ENCODE data around the gene FGF14.

Gene FGF14

GRCh38 chr13:101728021-101728420 lies 673.8 kb downstream of the FGF14 start:
- DNase-seq (ENCODE audit: low read depth): no peak

- no peak for DNase-seq (ENCODE audit: low read depth)
These were observed 674.7 kb downstream of the FGF14 start for GRCh38 chr13:101727118-101727517.

- no peak for DNase-seq (ENCODE audit: low read depth)
These were observed 675.2 kb downstream of the FGF14 start for GRCh38 chr13:101726681-101727080.

- no peak for DNase-seq (ENCODE audit: low read depth)
These were observed 683.4 kb downstream of the FGF14 start for GRCh38 chr13:101718496-101718895.

GRCh38 chr13:101717353-101717752 lies 684.5 kb downstream of the FGF14 start:
- DNase-seq (ENCODE audit: low read depth): no peak

- DNase-seq (ENCODE audit: low read depth): no peak
These were observed 687.7 kb downstream of the FGF14 start for GRCh38 chr13:101714195-101714594.

- DNase-seq (ENCODE audit: low read depth): no peak
These were observed 689.9 kb downstream of the FGF14 start for GRCh38 chr13:101712026-101712348.

GRCh38 chr13:101711307-101712025 lies 690.4 kb downstream of the FGF14 start:
- no peak for DNase-seq (ENCODE audit: low read depth)

GRCh38 chr13:101709952-101710351 lies 691.9 kb downstream of the FGF14 start:
- DNase-seq (ENCODE audit: low read depth): no peak

- no peak for DNase-seq (ENCODE audit: low read depth)
These were observed 693.7 kb downstream of the FGF14 start for GRCh38 chr13:101708115-101708514.

GRCh38 chr13:101707659-101708058 lies 694.2 kb downstream of the FGF14 start:
- DNase-seq (ENCODE audit: low read depth): no peak

- DNase-seq (ENCODE audit: low read depth): no peak
These were observed 695.2 kb downstream of the FGF14 start for GRCh38 chr13:101706651-101707050.

- no peak for DNase-seq (ENCODE audit: low read depth)
These were observed 698.0 kb downstream of the FGF14 start for GRCh38 chr13:101703838-101704237.

GRCh38 chr13:101703081-101703480 lies 698.8 kb downstream of the FGF14 start:
- no peak for DNase-seq (ENCODE audit: low read depth)

GRCh38 chr13:101700598-101700997 lies 701.2 kb downstream of the FGF14 start:
- DNase-seq (ENCODE audit: low read depth): no peak

- no peak for DNase-seq (ENCODE audit: low read depth)
These were observed 703.4 kb downstream of the FGF14 start for GRCh38 chr13:101698400-101698799.

GRCh38 chr13:101697745-101698144 lies 704.1 kb downstream of the FGF14 start:
- DNase-seq (ENCODE audit: low read depth): no peak

- no peak for DNase-seq (ENCODE audit: low read depth)
These were observed 705.9 kb downstream of the FGF14 start for GRCh38 chr13:101695870-101696516.

GRCh38 chr13:101691341-101691860 lies 710.4 kb downstream of the FGF14 start:
- no peak for DNase-seq (ENCODE audit: low read depth)

GRCh38 chr13:101690871-101691270 lies 711.0 kb downstream of the FGF14 start:
- DNase-seq (ENCODE audit: low read depth): no peak

- DNase-seq (ENCODE audit: low read depth): no peak
These were observed 715.8 kb downstream of the FGF14 start for GRCh38 chr13:101686003-101686402.

- no peak for DNase-seq (ENCODE audit: low read depth)
These were observed 720.0 kb downstream of the FGF14 start for GRCh38 chr13:101681834-101682233.

- DNase-seq (ENCODE audit: low read depth): no peak
These were observed 728.3 kb downstream of the FGF14 start for GRCh38 chr13:101673360-101674105.
